NCI-H2081 treated with DMSO at 0.1 percent for 48 hours (cell line): Measurements from ENCODE around the gene PLPP7.
"Not testable (repeated sequence)": the region's sequence is repeated elsewhere in the genome, so short reads cannot be mapped to it uniquely, and the experiment has no call there.

ENCODE experiments used
- DNase-seq: peaks from one replicate; lab custom pipeline; 2025; lab: John Stamatoyannopoulos, UW

PLPP7 gene

DNA sequence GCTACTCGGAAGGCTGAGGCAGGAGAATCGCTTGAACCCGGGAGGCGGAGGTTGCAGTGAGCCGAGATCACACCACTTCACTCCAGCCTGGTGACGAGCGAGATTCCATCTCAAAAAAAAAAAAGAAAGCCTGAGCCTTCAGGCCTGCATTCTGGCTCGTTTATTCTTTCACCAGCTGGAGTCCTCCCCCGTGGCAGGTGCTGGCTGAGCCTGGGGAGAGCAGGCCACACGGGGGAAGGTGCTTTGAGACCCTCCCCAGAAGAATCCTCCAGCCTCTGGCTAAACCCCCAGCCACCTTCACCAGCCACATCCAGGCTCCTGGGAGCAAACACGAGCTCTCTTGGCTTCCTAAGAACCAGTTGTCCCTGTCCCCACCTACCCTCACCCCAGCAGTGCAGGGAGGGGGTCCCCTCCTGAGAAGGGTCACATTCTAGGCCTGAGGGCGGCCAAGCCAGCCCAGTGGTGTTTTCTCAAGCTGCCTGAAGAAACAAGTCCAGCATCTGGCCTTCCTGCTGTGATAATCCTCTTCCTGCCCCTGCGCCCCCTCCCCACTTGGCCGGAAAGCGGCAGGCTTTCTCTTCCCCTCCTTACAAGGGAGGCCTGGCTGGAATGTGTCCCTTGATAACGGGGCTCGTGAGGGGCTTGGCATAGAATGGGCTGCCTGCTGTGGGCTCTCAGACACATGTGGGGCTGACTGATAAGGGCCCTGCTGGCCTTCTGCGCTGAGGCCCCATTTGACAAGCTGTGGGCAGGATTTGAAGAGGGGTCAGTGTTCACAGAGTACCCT, 41.5 kb downstream of the PLPP7 start:
- DNase-seq, result no peak

DNA sequence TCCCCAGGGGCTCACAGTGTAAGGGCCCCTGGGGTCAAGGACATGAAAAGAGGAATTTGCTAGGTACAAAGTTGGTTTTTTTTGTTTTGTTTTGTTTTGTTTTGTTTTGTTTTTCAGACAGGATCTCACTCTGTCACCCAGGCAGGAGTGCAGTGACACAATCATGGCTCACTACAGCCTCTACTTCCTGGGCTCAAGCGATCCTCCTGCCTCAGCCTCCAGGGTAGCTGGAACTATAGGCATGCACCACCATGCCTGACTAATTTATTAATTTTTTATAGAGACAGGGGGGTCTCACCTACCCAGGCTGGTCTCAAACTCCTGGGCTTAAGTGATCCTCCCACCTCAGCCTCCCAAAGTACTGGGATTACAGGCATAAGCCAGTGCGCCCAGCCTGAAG, 42.5 kb downstream of the PLPP7 start:
- not testable (repeated sequence) for DNase-seq

GRCh38 chr9:131333771-131334628, 44.5 kb downstream of the PLPP7 start:
- DNase-seq, result no peak

- DNase-seq, result no peak
These were observed 45.3 kb downstream of the PLPP7 start for GRCh38 chr9:131334629-131335367.

DNA sequence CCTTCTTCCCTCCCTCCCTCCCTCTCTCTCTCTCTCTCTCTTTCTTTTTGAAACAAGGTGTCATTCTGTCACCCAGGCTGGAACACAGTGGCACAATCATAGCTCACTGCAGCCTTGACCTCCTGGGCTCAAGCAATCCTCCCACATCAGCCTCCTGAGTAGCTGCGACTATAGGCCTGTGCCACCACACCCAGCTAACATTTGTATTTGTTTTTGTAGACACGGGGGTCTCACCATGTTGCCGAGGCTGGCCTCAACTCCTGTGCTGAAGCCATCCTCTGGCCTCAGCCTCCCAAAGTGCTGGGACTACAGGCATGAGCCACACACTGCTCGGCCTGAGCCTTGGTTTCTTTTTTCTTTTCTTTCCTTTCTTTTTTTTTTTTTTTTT, 45.8 kb downstream of the PLPP7 start:
- DNase-seq, result no peak

GRCh38 chr9:131337131-131337848, 47.8 kb downstream of the PLPP7 start:
- no peak for DNase-seq

- not testable (repeated sequence) for DNase-seq
These were observed 49.7 kb downstream of the PLPP7 start for GRCh38 chr9:131339212-131339611.

GRCh38 chr9:131344931-131345535, 55.5 kb downstream of the PLPP7 start:
- not testable (repeated sequence) for DNase-seq

DNA sequence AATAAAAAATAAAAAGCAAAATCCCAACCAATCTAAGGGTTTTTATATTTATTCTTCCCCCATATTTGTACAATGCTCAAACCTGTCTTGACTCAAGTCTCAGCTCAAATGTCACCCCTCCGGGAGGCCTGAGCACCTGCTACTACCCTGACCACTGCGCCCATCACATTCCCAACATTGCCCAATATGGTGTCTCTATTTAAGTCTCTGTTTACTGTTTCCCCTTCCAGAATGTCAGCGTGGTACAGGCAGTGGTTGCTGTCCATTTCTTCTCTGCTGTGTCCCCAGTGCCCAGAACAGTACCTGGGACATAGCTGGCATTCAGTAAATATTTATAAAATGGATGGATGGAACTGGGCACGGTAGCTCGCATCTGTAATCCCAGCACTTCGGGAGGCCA, 57.0 kb downstream of the PLPP7 start:
- DNase-seq, result no peak

- DNase-seq, result no peak
These were observed 58.0 kb downstream of the PLPP7 start for GRCh38 chr9:131347376-131348020.

- DNase-seq, result no peak
These were observed 59.4 kb downstream of the PLPP7 start for GRCh38 chr9:131348631-131349521.

DNA sequence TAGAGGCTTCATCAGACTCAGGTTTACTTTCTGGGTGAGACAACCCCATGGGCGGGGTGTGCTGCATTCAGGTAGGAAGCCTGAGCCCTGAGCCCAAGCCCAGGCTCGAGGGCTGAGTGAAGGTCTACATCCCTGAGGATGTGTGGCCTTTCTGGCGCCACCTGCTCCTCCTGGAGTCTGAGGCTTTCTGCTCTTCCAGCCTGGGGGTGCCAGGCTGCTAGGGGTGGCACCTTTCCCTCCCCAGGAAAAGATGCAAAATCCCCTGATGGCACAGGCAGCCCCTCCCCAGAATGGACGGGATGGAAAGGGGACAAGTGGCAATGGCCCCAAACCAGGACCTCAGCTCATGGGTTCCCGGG, 60.0 kb downstream of the PLPP7 start:
- DNase-seq, result no peak

GRCh38 chr9:131349881-131350563, 60.5 kb downstream of the PLPP7 start:
- peak; percentile 32 for DNase-seq

- not testable (repeated sequence) for DNase-seq
These were observed 67.0 kb downstream of the PLPP7 start for GRCh38 chr9:131356479-131356878.

DNA sequence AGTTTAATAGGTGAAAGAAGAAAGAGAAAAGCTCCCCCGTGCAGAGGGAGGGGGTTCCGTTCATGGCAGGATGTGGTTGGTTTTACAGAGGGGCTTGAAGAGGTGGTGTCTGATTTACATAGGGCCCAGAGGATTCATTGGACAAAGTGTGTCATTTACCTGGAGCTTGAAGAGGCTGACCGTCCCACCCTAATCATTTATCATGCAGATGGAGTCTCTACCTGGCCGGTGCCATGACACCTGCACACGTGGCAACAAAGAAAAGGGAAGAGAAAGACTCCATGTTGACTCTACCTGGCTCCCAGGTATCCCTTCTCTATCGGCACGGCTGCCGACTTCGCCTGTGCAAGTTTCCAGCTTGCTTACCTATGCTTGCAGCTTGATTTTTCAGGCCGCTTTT, 69.0 kb downstream of the PLPP7 start:
- DNase-seq, result no peak
